Subcutaneous abdominal adipose tissue (tissue), 5 donors: ENCODE data around the gene ATG2A.
"Not testable (repeated sequence)": the region's sequence is repeated elsewhere in the genome, so short reads cannot be mapped to it uniquely, and the experiment has no call there.

ENCODE experiments used
- H3K27ac ChIP-seq: one replicate; pipeline ENCODE4 v1.7.0; 2013; ENCODE audit warnings: low read depth, mild to moderate bottlenecking, inconsistent platforms, low read length, moderate library complexity
- H3K27me3 ChIP-seq, 5 donors: one replicate each; pipeline ENCODE4 v1.7.0; 2013; ENCODE audit warnings: low read length in 5 of 5, inconsistent platforms in 1 of 5; ENCODE audit not compliant: control insufficient read depth in 5 of 5, insufficient read depth in 4 of 5
- H3K36me3 ChIP-seq, 5 donors: one replicate each; pipeline ENCODE4 v1.7.0; 2013; ENCODE audit warnings: low read length in 5 of 5; ENCODE audit not compliant: control insufficient read depth in 5 of 5, insufficient read depth in 5 of 5
- H3K4me1 ChIP-seq, 5 donors: one replicate each; pipeline ENCODE4 v1.7.0; 2013; ENCODE audit warnings: low read length in 5 of 5, mild to moderate bottlenecking in 3 of 5, moderate library complexity in 1 of 5; ENCODE audit not compliant: control insufficient read depth in 5 of 5, insufficient read depth in 5 of 5
- H3K4me3 ChIP-seq, 5 donors: one replicate each; pipeline ENCODE4 v1.7.0; 2013; ENCODE audit warnings: low read length in 5 of 5, low read depth in 1 of 5
- H3K9ac ChIP-seq, 5 donors: one replicate each; pipeline ENCODE4 v1.7.0; 2013; ENCODE audit warnings: low read length in 5 of 5, mild to moderate bottlenecking in 4 of 5, moderate library complexity in 3 of 5
- H3K9me3 ChIP-seq, 5 donors: one replicate each; pipeline ENCODE4 v1.7.0; 2013; ENCODE audit warnings: low read length in 5 of 5; ENCODE audit not compliant: control insufficient read depth in 5 of 5
- donor health status: healthy.
- donor health status: healthy.
- donor health status: healthy.
- donor health status: healthy.
- donor health status: healthy.

Gene ATG2A

GRCh38 chr11:64851831-64852351 lies 65.1 kb downstream of the ATG2A start:
- H3K4me3 ChIP-seq, result no peak overlapping the region
- H3K27ac ChIP-seq, result peak overlapping the region; percentile 83
- no peak overlapping the region for H3K9ac ChIP-seq
- H3K9me3 ChIP-seq, result no peaks in the 10 kb centered on the region
- H3K4me1 ChIP-seq, result peaks cover 27 to 93% (median 84%) of the 10 kb centered on the region in 5 donors
- H3K27me3 ChIP-seq, result peaks cover 0 to 2% (median 0%) of the 10 kb centered on the region in 5 donors
- H3K36me3 ChIP-seq, result peaks cover 0 to 50% (median 32%) of the 10 kb centered on the region in 5 donors

GRCh38 chr11:64850979-64851567 lies 65.9 kb downstream of the ATG2A start:
- no peaks in the 10 kb centered on the region for H3K27me3 ChIP-seq
- peaks cover 0 to 42% (median 28%) of the 10 kb centered on the region in 5 donors for H3K36me3 ChIP-seq
- no peaks in the 10 kb centered on the region for H3K9me3 ChIP-seq
- peaks cover 22 to 85% (median 76%) of the 10 kb centered on the region in 5 donors for H3K4me1 ChIP-seq
- peak overlapping the region; percentile 83 for H3K27ac ChIP-seq
- peak overlapping the region in 2 of 5 donors; percentile 24 to 25 for H3K9ac ChIP-seq
- no peak overlapping the region for H3K4me3 ChIP-seq

- Histone ChIP-seq H3K9me3 (no peaks in the 10 kb centered on the region), H3K4me3 (no peak overlapping the region), H3K4me1 (peaks cover 16 to 77% (median 67%) of the 10 kb centered on the region in 5 donors), H3K9ac (peak overlapping the region in 1 of 5 donors; percentile 47), H3K27ac (peak overlapping the region; percentile 62), H3K27me3 (no peaks in the 10 kb centered on the region), H3K36me3 (peaks cover 0 to 33% (median 25%) of the 10 kb centered on the region in 5 donors)
These were observed 67.2 kb downstream of the ATG2A start for GRCh38 chr11:64849598-64850356.

GRCh38 chr11:64848826-64849597 lies 68.0 kb downstream of the ATG2A start:
- peak overlapping the region; percentile 62 for H3K27ac ChIP-seq
- H3K36me3 ChIP-seq, result peaks cover 0 to 25% (median 18%) of the 10 kb centered on the region in 5 donors
- H3K4me3 ChIP-seq, result no peak overlapping the region
- H3K4me1 ChIP-seq, result peaks cover 11 to 75% (median 63%) of the 10 kb centered on the region in 5 donors
- no peaks in the 10 kb centered on the region for H3K9me3 ChIP-seq
- peak overlapping the region in 1 of 5 donors; percentile 25 for H3K9ac ChIP-seq
- H3K27me3 ChIP-seq, result no peaks in the 10 kb centered on the region

GRCh38 chr11:64848214-64848825 lies 68.7 kb downstream of the ATG2A start:
- peak overlapping the region; percentile 62 for H3K27ac ChIP-seq

GRCh38 chr11:64846998-64847666 lies 69.9 kb downstream of the ATG2A start:
- Histone ChIP-seq H3K4me1 (peaks cover 11 to 58% (median 45%) of the 10 kb centered on the region in 5 donors), H3K9me3 (no peaks in the 10 kb centered on the region), H3K36me3 (peaks cover 0 to 8% (median 4%) of the 10 kb centered on the region in 5 donors), H3K27ac (no peak overlapping the region), H3K9ac (no peak overlapping the region), H3K4me3 (no peak overlapping the region), H3K27me3 (no peaks in the 10 kb centered on the region)

More at GRCh38 chr11:64848214-64848825, 68.7 kb downstream of the ATG2A start:
- Histone ChIP-seq H3K9me3 (no peaks in the 10 kb centered on the region), H3K4me1 (peaks cover 11 to 70% (median 57%) of the 10 kb centered on the region in 5 donors), H3K27me3 (no peaks in the 10 kb centered on the region), H3K4me3 (no peak overlapping the region), H3K9ac (peak overlapping the region in 1 of 5 donors; percentile 51), H3K36me3 (peaks cover 0 to 19% (median 11%) of the 10 kb centered on the region in 5 donors)

- H3K36me3 ChIP-seq, H3K9ac ChIP-seq, H3K4me3 ChIP-seq, H3K27me3 ChIP-seq, H3K9me3 ChIP-seq, H3K27ac ChIP-seq: not testable (repeated sequence)
- peaks cover 10 to 44% (median 35%) of the 10 kb centered on the region in 5 donors for H3K4me1 ChIP-seq
These were observed 71.3 kb downstream of the ATG2A start for GRCh38 chr11:64845776-64846129.

DNA sequence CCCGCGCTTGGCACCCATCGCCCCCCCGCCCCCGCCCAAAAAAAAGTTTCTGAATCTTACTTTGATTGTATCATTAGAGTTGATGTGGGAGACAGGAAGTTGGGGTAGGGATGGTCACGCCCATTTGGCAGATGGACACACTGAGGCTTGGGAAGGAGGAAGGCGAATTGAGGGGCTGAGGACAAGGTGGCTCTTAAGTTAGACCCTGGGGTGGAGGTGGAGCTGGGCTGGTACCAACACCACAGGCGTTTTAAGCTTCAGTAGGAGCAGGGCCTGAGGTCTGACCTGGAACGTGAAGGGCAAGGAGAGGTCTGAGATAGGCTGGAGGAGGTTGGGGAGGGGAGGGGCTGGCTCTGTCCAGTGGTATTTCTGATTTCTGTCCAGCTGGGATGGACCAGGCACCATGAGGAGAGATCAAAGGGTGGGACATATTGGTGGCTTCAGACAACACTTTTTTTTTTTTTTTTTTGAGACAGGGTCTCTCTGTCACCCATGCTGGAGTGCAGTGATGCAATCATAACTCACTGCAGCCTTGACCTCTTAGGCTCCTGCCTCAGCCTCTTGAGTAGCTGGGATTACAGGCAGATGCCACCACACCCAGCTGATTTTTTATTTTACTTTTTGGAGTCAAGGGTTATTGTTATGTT lies 71.8 kb downstream of the ATG2A start:
- no peaks in the 10 kb centered on the region for H3K9me3 ChIP-seq
- H3K36me3 ChIP-seq, result no peaks in the 10 kb centered on the region
- no peak overlapping the region for H3K27ac ChIP-seq
- peaks cover 10 to 41% (median 34%) of the 10 kb centered on the region in 5 donors for H3K4me1 ChIP-seq
- peak overlapping the region in 2 of 5 donors; percentile 39 to 44 for H3K4me3 ChIP-seq
- H3K9ac ChIP-seq, result no peak overlapping the region
- H3K27me3 ChIP-seq, result no peaks in the 10 kb centered on the region
